Measurements from ENCODE around the gene SLC48A1. TPM values are rescaled to one million over a fixed set of nuclear protein-coding genes. Genes with fewer than 3 reads are reported as not detected.
"Not testable (repeated sequence)": the region's sequence is repeated elsewhere in the genome, so short reads cannot be mapped to it uniquely, and the experiment has no call there.

Gene SLC48A1
- total and polyA plus RNA-seq, 5 donors from 2014 or later, result 4.9 to 12.7 (median 8.4) TPM

- Histone ChIP-seq H3K27me3 (ENCODE audit: control insufficient read depth, insufficient read depth, low read length) (no peaks in the 10 kb centered on the region), H3K9me3 (ENCODE audit: control insufficient read depth in 2 of 2, low read length in 2 of 2) (no peaks in the 10 kb centered on the region), H3K4me3 (ENCODE audit: low read depth, low read length) (peak overlapping the region; percentile 77), H3K27ac (ENCODE audit: insufficient read depth, low read length, poor library complexity, severe bottlenecking) (peak overlapping the region; percentile 97), H3K4me1 (ENCODE audit: control insufficient read depth, insufficient read depth, low read length, poor library complexity, severe bottlenecking) (peaks cover 98% of the 10 kb centered on the region), H3K36me3 (ENCODE audit: control insufficient read depth, insufficient read depth, low read length) (peaks cover 4% of the 10 kb centered on the region)
- DNase-seq, result peak in 1 of 3 donors; percentile 70
- ATAC-seq (ENCODE audit: low read depth in 2 of 2), result no peak
- Mint-ChIP-seq H3K36me3 (no peaks in the 10 kb centered on the region), H3K27me3 (no peaks in the 10 kb centered on the region), H3K9me3 (no peaks in the 10 kb centered on the region), H3K27ac (peak overlapping the region; percentile 95 to 100 (median 97)), H3K4me3 (peak overlapping the region; percentile 89 to 95 (median 92)), H3K4me1 (peaks cover 17 to 99% (median 70%) of the 10 kb centered on the region in 4 donors)
Measured at GRCh38 chr12:47813511-47814196, 40.6 kb downstream of the SLC48A1 start.

DNA sequence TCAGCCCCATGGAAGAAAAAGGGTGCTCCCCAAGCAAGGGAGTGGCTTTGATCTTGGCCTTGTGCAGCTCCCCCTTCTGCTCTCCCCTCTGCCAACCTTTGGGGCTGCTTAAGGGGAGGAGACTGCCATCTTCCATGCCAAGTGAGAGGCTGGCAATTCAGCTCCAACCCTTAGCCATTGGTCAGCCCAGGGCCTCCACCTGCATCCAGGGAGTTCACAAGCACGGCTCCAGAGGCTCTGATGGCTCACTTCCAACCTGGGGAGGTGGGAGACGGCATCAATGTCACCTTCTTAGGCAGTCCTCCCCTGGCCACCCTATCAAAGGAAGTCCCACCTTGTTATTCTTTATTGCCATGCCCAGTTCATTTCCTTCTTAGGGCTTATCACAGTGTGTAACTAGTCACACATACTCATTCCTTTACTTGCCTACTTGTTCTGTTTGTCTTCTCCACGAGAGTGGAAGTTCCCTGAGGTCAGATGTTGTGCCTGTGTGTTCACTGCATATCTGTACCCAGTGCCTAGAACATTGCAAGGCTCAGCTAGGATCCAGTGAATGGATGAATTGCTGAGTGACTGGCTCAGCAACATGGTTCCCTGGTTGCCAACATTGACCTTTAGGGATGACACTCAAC lies 41.6 kb downstream of the SLC48A1 start:
- Mint-ChIP-seq H3K4me1 (peaks cover 12 to 90% (median 63%) of the 10 kb centered on the region in 4 donors), H3K36me3 (no peaks in the 10 kb centered on the region), H3K9me3 (no peaks in the 10 kb centered on the region), H3K4me3 (peak overlapping the region; percentile 89 to 95 (median 92)), H3K27me3 (no peaks in the 10 kb centered on the region), H3K27ac (peak overlapping the region; percentile 95 to 100 (median 97))
- no peak for ATAC-seq (ENCODE audit: low read depth in 2 of 2)
- H3K36me3 ChIP-seq (ENCODE audit: control insufficient read depth, insufficient read depth, low read length), result peaks cover 4% of the 10 kb centered on the region
- no peaks in the 10 kb centered on the region for H3K27me3 ChIP-seq (ENCODE audit: control insufficient read depth, insufficient read depth, low read length)
- H3K4me3 ChIP-seq (ENCODE audit: low read depth, low read length), result peak overlapping the region; percentile 77
- H3K4me1 ChIP-seq (ENCODE audit: control insufficient read depth, insufficient read depth, low read length, poor library complexity, severe bottlenecking), result peaks cover 91% of the 10 kb centered on the region
- peak overlapping the region; percentile 97 for H3K27ac ChIP-seq (ENCODE audit: insufficient read depth, low read length, poor library complexity, severe bottlenecking)
- no peaks in the 10 kb centered on the region for H3K9me3 ChIP-seq (ENCODE audit: control insufficient read depth in 2 of 2, low read length in 2 of 2)
- no peak for DNase-seq

DNA sequence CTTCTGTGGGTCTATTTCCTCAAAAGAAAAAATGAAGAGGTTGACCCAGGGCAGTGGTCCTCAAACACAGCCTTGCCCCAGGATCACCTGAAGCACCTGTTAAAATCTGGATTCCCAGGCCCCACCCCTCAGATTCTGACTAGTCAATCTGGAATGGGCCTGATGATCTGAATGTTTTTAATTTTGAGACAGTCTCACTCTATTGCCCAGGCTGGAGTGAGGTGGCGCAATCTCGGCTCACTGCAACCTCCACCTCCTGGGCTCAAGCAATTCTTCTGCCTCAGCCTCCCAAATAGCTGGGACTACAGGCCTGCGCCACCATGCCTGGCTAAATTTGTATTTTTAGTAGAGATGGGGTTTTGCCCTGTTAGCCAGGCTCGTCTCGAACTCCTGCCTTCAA lies 42.4 kb downstream of the SLC48A1 start:
- H3K27me3 Mint-ChIP-seq; H3K9me3 Mint-ChIP-seq; H3K36me3 Mint-ChIP-seq; ATAC-seq (ENCODE audit: low read depth in 2 of 2); H3K9me3 ChIP-seq (ENCODE audit: control insufficient read depth in 2 of 2, low read length in 2 of 2); H3K36me3 ChIP-seq (ENCODE audit: control insufficient read depth, insufficient read depth, low read length); H3K27me3 ChIP-seq (ENCODE audit: control insufficient read depth, insufficient read depth, low read length); DNase-seq; H3K4me3 ChIP-seq (ENCODE audit: low read depth, low read length): not testable (repeated sequence)
- Histone ChIP-seq H3K27ac (ENCODE audit: insufficient read depth, low read length, poor library complexity, severe bottlenecking) (peak overlapping the region; percentile 97), H3K4me1 (ENCODE audit: control insufficient read depth, insufficient read depth, low read length, poor library complexity, severe bottlenecking) (peaks cover 87% of the 10 kb centered on the region)
- Mint-ChIP-seq H3K4me3 (peak overlapping the region; percentile 89 to 95 (median 92)), H3K27ac (peak overlapping the region; percentile 61 to 97 (median 95)), H3K4me1 (peaks cover 9 to 86% (median 58%) of the 10 kb centered on the region in 4 donors)

DNA sequence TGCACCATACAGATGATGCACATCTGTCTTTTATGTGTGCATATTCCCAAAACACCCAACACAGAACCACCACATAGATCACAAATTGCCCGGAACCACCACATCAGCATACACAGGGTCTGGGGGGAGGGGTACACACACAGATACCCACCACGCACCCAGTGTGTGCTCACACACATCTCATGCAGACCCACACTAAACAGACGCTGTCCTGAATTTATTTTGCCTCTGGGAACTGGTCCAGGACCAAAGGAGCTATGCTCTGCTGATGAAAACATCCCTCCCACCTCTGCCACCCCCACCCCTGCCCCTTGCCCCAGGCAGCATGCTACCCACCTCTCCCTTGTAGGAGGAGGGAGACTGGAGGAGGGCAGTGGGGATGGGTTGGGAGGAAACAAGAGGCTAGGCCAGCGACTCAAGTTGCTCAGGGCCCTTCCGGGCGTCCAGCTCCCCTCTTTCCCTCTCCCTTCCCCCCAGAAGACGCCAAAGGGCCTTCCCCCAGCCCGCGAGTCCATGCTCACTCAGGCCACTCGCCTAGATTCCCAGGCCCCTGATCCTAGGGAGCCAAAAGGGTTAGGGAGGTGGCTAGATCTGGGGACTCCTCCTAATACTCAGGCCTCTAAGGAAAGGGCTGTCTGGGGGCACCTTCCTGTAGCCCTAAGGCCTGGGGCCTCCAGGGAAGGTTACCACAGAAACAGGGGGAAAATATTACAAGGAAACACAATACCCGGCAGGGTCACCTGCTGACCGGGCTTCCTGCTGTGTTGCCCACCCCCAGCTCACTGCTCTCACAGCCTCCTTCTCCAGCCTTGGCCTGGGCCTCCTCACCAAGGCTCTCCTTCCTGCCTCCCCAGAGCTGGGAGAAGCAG lies 43.6 kb downstream of the SLC48A1 start:
- no peaks in the 10 kb centered on the region for H3K27me3 ChIP-seq (ENCODE audit: control insufficient read depth, insufficient read depth, low read length)
- H3K4me3 ChIP-seq (ENCODE audit: low read depth, low read length), result peak overlapping the region; percentile 81
- H3K9me3 ChIP-seq (ENCODE audit: control insufficient read depth in 2 of 2, low read length in 2 of 2), result no peaks in the 10 kb centered on the region
- H3K4me1 ChIP-seq (ENCODE audit: control insufficient read depth, insufficient read depth, low read length, poor library complexity, severe bottlenecking), result peaks cover 85% of the 10 kb centered on the region
- H3K36me3 ChIP-seq (ENCODE audit: control insufficient read depth, insufficient read depth, low read length), result peaks cover 4% of the 10 kb centered on the region
- Mint-ChIP-seq H3K9me3 (no peaks in the 10 kb centered on the region), H3K4me3 (peak overlapping the region; percentile 89 to 99 (median 96)), H3K36me3 (no peaks in the 10 kb centered on the region), H3K27me3 (no peaks in the 10 kb centered on the region), H3K4me1 (peaks cover 5 to 85% (median 56%) of the 10 kb centered on the region in 4 donors), H3K27ac (peak overlapping the region; percentile 95 to 99 (median 97))
- ATAC-seq (ENCODE audit: low read depth in 2 of 2) (no peak), DNase-seq (no peak)
- peak overlapping the region; percentile 97 for H3K27ac ChIP-seq (ENCODE audit: insufficient read depth, low read length, poor library complexity, severe bottlenecking)

DNA sequence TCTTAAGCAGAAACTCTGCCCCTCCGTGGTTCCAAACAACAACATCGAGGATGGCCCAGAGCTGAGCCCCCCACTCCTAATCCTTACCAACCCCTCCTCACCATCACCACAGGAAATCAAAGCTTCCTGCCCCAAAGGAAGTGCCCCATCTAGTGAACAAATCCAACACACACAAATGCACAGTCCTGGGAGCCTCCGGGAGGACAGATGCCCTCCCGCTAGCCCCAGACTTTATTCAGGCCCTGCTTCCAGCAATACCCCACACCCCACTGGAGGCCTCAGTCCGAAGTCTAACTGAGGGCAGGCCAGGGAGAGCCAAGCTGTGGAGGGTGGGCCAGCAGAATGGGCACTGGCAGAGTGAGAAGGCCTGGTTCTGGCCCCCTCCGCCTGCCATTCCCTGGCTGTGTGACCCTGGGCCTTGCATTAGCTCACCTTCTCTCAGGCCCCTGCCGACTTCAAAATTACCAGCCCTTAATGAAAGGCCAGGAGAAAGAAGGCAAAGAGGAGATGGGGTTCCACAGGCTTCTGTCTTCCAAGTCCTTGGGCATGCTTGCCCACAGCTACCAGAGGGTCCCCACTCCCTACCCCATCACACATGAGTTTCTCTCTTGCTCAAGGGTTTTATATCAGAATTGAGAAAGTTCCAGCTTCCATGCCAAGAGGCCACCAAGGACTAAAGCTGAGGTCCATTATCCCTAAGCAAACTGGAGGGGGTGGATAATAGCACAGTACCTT lies 44.4 kb downstream of the SLC48A1 start:
- Mint-ChIP-seq H3K9me3 (no peaks in the 10 kb centered on the region), H3K4me3 (peak overlapping the region; percentile 89 to 99 (median 96)), H3K36me3 (no peaks in the 10 kb centered on the region), H3K4me1 (peaks cover under 1 to 85% (median 56%) of the 10 kb centered on the region in 4 donors), H3K27ac (peak overlapping the region; percentile 95 to 99 (median 97)), H3K27me3 (no peaks in the 10 kb centered on the region)
- H3K4me3 ChIP-seq (ENCODE audit: low read depth, low read length), result peak overlapping the region; percentile 81
- ATAC-seq (ENCODE audit: low read depth in 2 of 2), result no peak
- H3K9me3 ChIP-seq (ENCODE audit: control insufficient read depth in 2 of 2, low read length in 2 of 2), result no peaks in the 10 kb centered on the region
- peaks cover 4% of the 10 kb centered on the region for H3K36me3 ChIP-seq (ENCODE audit: control insufficient read depth, insufficient read depth, low read length)
- no peaks in the 10 kb centered on the region for H3K27me3 ChIP-seq (ENCODE audit: control insufficient read depth, insufficient read depth, low read length)
- H3K27ac ChIP-seq (ENCODE audit: insufficient read depth, low read length, poor library complexity, severe bottlenecking), result peak overlapping the region; percentile 97
- peaks cover 78% of the 10 kb centered on the region for H3K4me1 ChIP-seq (ENCODE audit: control insufficient read depth, insufficient read depth, low read length, poor library complexity, severe bottlenecking)
- DNase-seq, result no peak

DNA sequence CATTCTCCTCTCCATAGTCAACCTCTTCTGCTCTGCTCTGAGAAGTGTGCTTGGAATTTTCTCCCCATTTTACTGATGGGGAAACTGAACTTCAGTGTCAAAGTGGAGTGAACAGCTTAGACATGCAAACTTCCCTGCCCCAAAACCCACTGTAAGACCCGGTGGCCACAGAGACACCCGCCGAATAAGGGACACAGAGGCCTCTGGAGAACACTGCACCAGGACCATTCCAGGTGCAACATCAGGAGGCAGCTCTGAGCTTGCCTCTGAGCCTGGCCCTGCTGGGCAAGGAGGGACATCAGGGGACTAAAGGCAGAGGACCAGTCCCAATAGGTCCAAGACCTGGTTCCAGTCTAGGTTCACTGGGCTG lies 45.0 kb downstream of the SLC48A1 start:
- Mint-ChIP-seq H3K36me3 (no peaks in the 10 kb centered on the region), H3K27me3 (no peaks in the 10 kb centered on the region), H3K4me1 (peaks cover 5 to 85% (median 58%) of the 10 kb centered on the region in 4 donors), H3K9me3 (no peaks in the 10 kb centered on the region), H3K27ac (peak overlapping the region; percentile 95 to 99 (median 97)), H3K4me3 (peak overlapping the region; percentile 89 to 99 (median 96))
- peak overlapping the region; percentile 97 for H3K27ac ChIP-seq (ENCODE audit: insufficient read depth, low read length, poor library complexity, severe bottlenecking)
- peaks cover 74% of the 10 kb centered on the region for H3K4me1 ChIP-seq (ENCODE audit: control insufficient read depth, insufficient read depth, low read length, poor library complexity, severe bottlenecking)
- peak overlapping the region; percentile 81 for H3K4me3 ChIP-seq (ENCODE audit: low read depth, low read length)
- DNase-seq (no peak), ATAC-seq (ENCODE audit: low read depth in 2 of 2) (no peak)
- no peaks in the 10 kb centered on the region for H3K9me3 ChIP-seq (ENCODE audit: control insufficient read depth in 2 of 2, low read length in 2 of 2)
- H3K36me3 ChIP-seq (ENCODE audit: control insufficient read depth, insufficient read depth, low read length), result peaks cover 4% of the 10 kb centered on the region
- H3K27me3 ChIP-seq (ENCODE audit: control insufficient read depth, insufficient read depth, low read length), result no peaks in the 10 kb centered on the region

All from CD4-positive, CD25-positive, alpha-beta regulatory T cell (primary cell).